ENCODE results near the gene KCNAB3. TPM values are rescaled to one million over a fixed set of nuclear protein-coding genes. Genes with fewer than 3 reads are reported as not detected.

Gene KCNAB3
- 1 to 10 TPM; 1.2 to 4.5 TPM for total RNA-seq

DNA sequence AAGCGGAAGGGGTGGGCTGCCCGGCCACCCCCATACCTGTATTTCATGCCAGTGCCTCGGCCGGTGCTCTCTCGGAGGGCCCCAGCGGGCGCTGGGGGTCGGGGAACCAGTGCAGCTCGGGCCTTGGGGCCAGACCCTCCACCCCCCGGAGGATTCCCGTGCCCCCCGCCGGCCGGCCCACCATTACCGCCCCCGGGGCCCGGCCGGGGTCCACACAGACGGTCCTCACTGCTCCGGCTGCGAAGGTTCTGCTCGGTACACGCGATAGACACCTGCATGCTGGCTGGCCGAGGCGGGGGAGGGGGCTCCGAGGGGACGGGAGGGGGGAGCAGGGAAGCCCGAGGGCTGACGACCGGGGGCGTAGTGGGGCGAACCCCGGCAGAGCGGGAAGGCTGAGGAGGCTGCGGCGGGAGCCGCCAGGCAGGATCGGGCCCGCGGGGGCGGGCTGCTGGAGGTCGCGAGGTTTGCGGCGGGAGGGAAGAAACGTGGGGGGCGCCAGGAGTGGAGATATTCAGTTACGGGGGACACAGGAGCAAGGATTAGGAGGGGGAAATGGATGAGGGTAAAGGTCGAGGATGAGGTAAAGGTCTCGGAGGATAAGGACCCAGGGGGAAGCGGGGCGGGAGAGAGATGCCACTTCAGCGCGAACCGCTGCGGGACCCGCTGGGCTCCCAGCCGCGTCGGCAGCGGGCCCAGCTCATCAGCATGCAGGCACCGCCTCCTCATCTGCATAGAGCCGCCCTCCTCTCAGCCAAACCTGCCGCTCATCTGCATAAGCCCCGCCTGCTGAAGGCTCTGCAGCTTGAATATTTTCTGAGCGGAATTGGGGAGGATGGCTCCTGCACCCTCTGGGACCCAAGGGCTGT is at the start of gene KCNAB3:
TSS of gene KCNAB3 (minus strand) at position 699 of the 866 bp plus-strand sequence. CDS start at position 278, 421 bp downstream.
- WGBS, result 31% methylated on average over 55 of the region's 67 CpGs
- H3K9me3 ChIP-seq, result no peaks in the 10 kb centered on the region
- H3K36me3 ChIP-seq, result no peaks in the 10 kb centered on the region
- DNase-seq (ENCODE audit: low spot score), result peak; percentile 60
- intact Hi-C loops (cut with DNase I), result no loop called here
- TF ChIP-seq, protein P1, sequence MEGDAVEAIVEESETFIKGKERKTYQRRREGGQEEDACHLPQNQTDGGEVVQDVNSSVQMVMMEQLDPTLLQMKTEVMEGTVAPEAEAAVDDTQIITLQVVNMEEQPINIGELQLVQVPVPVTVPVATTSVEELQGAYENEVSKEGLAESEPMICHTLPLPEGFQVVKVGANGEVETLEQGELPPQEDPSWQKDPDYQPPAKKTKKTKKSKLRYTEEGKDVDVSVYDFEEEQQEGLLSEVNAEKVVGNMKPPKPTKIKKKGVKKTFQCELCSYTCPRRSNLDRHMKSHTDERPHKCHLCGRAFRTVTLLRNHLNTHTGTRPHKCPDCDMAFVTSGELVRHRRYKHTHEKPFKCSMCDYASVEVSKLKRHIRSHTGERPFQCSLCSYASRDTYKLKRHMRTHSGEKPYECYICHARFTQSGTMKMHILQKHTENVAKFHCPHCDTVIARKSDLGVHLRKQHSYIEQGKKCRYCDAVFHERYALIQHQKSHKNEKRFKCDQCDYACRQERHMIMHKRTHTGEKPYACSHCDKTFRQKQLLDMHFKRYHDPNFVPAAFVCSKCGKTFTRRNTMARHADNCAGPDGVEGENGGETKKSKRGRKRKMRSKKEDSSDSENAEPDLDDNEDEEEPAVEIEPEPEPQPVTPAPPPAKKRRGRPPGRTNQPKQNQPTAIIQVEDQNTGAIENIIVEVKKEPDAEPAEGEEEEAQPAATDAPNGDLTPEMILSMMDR (IDR thresholded peaks at IDR 0.05), result no peak
- no peak for TF ChIP-seq POLR2AphosphoS5 (IDR thresholded peaks at IDR 0.05)
- no peak for TF ChIP-seq POLR2A (IDR thresholded peaks at IDR 0.05)
- H3K4me1 ChIP-seq (replicated peaks), result no peaks in the 10 kb centered on the region
- no peaks in the 10 kb centered on the region for H3K27me3 ChIP-seq (replicated peaks; ENCODE audit: insufficient read depth)
- peak within 1 kb of the TSS in 1 of 2 donors; percentile 4 for H3K4me3 ChIP-seq
- H3K27ac ChIP-seq, result no peak within 1 kb of the TSS

DNA sequence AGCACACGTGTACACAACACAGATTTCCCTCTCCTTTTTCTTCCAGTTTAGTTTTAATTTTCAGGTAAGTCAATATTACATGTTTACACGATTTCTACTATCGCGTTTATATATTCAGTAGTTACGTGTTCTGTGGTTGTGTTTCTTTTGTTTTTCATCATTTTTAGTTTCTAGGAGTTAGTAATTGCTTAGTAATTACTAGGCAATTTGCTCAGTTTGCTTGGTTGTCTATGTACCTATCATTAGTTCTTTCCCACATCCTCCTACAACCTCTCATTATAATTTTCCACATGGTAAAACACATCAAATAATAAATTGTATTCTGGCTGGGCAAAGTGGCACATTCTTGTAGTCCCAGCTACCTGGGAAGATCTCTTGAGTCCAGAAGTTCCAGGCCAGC is 48.1 kb upstream of the KCNAB3 start:
- TF ChIP-seq POLR2AphosphoS5 (IDR thresholded peaks at IDR 0.05) (no peak), POLR2A (IDR thresholded peaks at IDR 0.05) (no peak)
- TF ChIP-seq, protein P1 (IDR thresholded peaks at IDR 0.05), result no peak
- Histone ChIP-seq H3K36me3 (no peaks in the 10 kb centered on the region), H3K27me3 (replicated peaks; ENCODE audit: insufficient read depth) (no peaks in the 10 kb centered on the region), H3K9me3 (no peaks in the 10 kb centered on the region), H3K4me1 (replicated peaks) (no peaks in the 10 kb centered on the region), H3K27ac (no peak overlapping the region), H3K4me3 (no peak overlapping the region)
- WGBS, result 87% methylated on average over 5 of the region's 5 CpGs
- intact Hi-C loops (cut with DNase I), result no loop called here
- DNase-seq (ENCODE audit: low spot score), result no peak

DNA sequence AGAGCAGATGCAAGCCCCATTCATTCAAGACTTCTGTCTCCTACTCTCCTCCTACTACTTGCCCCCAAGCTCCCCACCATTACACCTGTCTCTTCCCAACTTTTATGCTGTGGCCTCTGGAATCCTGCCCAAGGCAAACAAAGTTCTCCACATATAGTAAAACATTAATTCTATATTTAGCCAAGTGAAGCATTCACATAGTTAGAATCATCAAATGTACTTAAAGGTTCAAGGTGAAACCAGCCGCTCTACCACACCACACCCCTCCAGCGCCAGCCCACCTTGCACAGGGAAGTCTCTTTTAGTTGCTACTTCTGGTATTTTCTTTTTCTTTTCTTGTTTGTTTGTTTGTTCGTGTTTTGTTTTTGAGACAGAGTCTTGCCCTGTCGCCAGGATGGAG is 47.4 kb upstream of the KCNAB3 start:
- 89% methylated on average over 4 of the region's 4 CpGs for WGBS
- no peak overlapping the region for H3K27ac ChIP-seq
- intact Hi-C loops (cut with DNase I), result no loop called here
- no peaks in the 10 kb centered on the region for H3K9me3 ChIP-seq
- H3K27me3 ChIP-seq (replicated peaks; ENCODE audit: insufficient read depth), result no peaks in the 10 kb centered on the region
- no peak for DNase-seq (ENCODE audit: low spot score)
- H3K4me1 ChIP-seq (replicated peaks), result no peaks in the 10 kb centered on the region
- H3K4me3 ChIP-seq, result no peak overlapping the region
- H3K36me3 ChIP-seq, result no peaks in the 10 kb centered on the region
- TF ChIP-seq POLR2A (IDR thresholded peaks at IDR 0.05), result no peak
- TF ChIP-seq, protein P1 (IDR thresholded peaks at IDR 0.05), result no peak
- TF ChIP-seq POLR2AphosphoS5 (IDR thresholded peaks at IDR 0.05), result no peak

DNA sequence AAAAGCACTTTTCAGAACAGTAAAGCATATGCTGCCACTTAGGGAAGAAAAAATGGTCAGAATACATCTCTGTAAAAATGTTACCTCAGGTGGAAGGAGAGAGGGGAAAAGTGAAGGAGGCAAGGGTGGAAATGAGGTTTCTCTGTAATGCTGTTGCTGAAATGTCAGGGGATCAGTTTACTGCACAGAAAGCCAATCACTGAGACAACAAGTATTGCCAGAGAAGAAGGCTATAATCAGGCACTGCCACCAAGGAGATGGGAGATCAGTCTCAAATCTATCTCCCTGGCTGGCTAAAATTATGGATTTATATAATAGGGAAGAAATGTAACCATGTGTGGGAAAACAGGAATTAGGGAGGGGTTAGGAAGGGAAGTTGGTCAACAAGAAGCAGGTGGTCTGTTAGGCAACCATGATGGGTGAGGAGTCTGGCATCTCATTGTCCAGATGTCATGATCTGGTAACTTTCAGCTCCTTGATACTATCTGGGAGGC is 45.0 kb upstream of the KCNAB3 start:
- intact Hi-C loops (cut with DNase I), result no loop called here
- TF ChIP-seq POLR2AphosphoS5 (IDR thresholded peaks at IDR 0.05), result no peak
- no peak for TF ChIP-seq POLR2A (IDR thresholded peaks at IDR 0.05)
- TF ChIP-seq, protein P1 (IDR thresholded peaks at IDR 0.05), result no peak
- DNase-seq (ENCODE audit: low spot score), result no peak
- no peaks in the 10 kb centered on the region for H3K4me1 ChIP-seq (replicated peaks)
- H3K36me3 ChIP-seq, result no peaks in the 10 kb centered on the region
- no peak overlapping the region for H3K4me3 ChIP-seq
- no peaks in the 10 kb centered on the region for H3K9me3 ChIP-seq
- no peaks in the 10 kb centered on the region for H3K27me3 ChIP-seq (replicated peaks; ENCODE audit: insufficient read depth)
- no peak overlapping the region for H3K27ac ChIP-seq
